OCI-LY7 (cell line): ENCODE measurements around the gene SCAP.

Experiments
- EZH2phosphoT487 ChIP-seq: fragments of 200-600 bp; sonication (generic); IDR thresholded peaks from 2 replicates; pipeline ENCODE4 v1.6.1; 2018; ENCODE audit warnings: low read depth, borderline replicate concordance, mild to moderate bottlenecking, mixed run types, antibody characterized with exemption, low read length, moderate library complexity, mixed read lengths
- TF ChIP-seq, protein P1 (sequence below): fragments of 200-600 bp; sonication (generic); conservative IDR thresholded peaks from 2 replicates; pipeline ENCODE4 v1.5.1; 2014; ENCODE audit warnings: mild to moderate bottlenecking, antibody characterized with exemption, low read length, moderate library complexity, mixed read lengths

- TF ChIP-seq, protein P1, sequence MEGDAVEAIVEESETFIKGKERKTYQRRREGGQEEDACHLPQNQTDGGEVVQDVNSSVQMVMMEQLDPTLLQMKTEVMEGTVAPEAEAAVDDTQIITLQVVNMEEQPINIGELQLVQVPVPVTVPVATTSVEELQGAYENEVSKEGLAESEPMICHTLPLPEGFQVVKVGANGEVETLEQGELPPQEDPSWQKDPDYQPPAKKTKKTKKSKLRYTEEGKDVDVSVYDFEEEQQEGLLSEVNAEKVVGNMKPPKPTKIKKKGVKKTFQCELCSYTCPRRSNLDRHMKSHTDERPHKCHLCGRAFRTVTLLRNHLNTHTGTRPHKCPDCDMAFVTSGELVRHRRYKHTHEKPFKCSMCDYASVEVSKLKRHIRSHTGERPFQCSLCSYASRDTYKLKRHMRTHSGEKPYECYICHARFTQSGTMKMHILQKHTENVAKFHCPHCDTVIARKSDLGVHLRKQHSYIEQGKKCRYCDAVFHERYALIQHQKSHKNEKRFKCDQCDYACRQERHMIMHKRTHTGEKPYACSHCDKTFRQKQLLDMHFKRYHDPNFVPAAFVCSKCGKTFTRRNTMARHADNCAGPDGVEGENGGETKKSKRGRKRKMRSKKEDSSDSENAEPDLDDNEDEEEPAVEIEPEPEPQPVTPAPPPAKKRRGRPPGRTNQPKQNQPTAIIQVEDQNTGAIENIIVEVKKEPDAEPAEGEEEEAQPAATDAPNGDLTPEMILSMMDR: peak; percentile 76
- no peak for TF ChIP-seq EZH2phosphoT487
These were observed 37.6 kb upstream of the SCAP start, which contains the start of gene ELP6 for GRCh38 chr3:47513125-47513929.
